GM19351 (cell line): ENCODE measurements around the gene TM4SF4.

ENCODE experiments used
- ATAC-seq: cut with Tn5 transposase; IDR thresholded peaks from one replicate; pipeline ENCODE4 v1.9.1; 2021; ENCODE audit warnings: mild to moderate bottlenecking, moderate library complexity; ENCODE audit not compliant: unreplicated experiment

Gene TM4SF4

GRCh38 chr3:149454746-149455145 is 19.8 kb upstream of the TM4SF4 start:
- no peak for ATAC-seq

DNA sequence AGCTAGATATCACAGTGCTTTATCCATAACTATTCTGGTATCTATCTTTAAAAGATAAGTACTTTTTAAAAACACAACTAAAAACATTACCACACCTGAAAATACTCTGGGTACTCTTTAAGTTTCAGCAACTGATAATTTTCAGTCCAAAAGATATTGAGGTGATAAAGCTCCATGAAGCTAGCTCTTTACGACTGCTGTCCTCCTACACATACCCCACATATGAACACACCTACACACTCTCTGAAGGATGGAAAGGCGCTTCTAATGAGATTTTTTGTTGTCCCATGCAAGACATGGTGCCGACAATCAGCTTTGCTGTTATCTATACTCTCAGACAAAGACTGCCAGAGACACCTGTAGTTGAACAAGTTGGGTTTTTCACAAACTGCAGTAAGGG is 19.1 kb upstream of the TM4SF4 start:
- no peak for ATAC-seq

DNA sequence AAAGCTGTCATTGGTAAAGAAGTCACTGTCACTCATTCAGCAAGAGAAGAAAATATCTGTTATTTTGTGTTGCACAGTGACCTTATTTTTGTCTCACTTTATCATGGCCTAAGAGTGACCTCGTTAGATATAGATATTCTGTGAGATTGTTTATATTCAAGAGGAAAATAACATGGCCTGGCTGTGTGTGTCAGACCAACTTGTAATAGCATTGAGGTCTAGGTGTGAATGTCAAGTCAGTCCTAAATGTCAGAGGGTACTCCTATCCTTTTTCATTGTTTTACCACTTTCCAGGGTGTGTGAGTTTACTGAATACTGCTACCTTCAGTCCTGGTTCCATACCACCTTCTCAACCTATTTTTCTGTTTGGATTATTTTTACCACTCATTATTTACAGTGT is 18.5 kb upstream of the TM4SF4 start:
- ATAC-seq = no peak

GRCh38 chr3:149459491-149460059 is 14.9 kb upstream of the TM4SF4 start:
- no peak for ATAC-seq

DNA sequence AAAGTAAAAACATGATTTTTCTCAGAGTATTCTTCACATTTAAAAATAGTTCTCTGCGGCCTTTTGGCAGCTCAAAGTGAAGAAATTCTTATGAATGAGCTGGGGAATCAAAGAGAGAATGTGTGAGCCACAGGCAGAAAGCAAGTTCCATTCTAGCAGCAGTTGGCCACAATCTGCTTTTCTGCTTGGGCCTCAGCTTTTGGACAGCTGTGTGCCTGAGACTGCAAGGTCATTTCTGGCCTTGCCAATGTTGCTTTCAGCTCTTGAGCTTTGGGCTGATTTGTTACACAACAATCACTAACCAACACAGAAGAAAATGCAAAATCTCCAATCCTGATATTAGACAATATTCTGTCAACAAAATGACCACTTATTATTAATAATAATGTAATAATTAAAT is 14.4 kb upstream of the TM4SF4 start:
- no peak for ATAC-seq

GRCh38 chr3:149462051-149462450 is 12.4 kb upstream of the TM4SF4 start:
- no peak for ATAC-seq

DNA sequence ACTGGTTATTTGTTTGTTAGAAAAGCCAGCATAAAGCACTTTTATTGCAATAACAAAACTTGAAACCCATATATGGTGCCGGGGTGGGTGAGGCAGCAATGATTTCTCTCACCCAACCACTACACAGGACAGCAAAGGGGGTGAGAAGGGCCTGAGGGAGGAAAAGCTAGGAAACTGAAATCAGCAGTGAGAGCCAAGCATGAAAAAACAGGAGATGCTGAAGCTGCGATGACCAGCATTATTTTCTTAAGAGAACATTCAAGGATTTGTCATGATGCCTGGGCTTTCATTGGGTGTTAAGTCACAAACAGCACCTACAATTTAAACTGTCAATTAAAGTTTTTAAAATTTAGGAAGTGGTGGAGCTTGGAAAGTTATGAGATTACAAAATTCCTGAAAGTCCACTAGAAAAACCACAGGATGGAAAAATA is 11.9 kb upstream of the TM4SF4 start:
- no peak for ATAC-seq

- no peak for ATAC-seq
These were observed 10.6 kb upstream of the TM4SF4 start for GRCh38 chr3:149463921-149464320.

GRCh38 chr3:149464542-149465328 is 9.8 kb upstream of the TM4SF4 start:
- ATAC-seq = no peak

DNA sequence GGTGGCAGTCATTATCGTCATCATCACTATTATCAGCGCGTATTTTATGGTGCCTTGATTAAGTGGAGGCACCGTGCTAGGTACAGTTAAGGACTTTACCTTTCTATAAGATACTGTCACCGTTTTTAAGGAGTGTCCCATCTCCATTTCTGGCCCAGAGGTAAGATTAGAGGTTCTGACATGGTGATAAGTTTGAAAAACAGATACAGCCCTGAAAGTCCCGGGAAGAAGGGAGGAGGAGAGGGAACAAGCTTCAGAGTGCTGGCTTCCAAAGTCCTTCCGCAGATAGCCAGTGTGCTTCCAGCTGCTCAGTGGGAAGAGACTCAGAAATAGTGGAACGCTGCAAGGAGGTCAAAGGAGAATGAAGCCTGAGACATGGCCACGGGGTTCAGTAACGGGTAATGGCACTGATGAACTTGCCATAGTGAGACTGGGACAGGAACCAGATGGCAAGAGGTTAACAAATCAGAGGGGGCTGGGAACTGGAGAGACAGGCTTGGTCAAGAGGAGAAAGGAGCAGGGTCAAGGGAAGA is 9.1 kb upstream of the TM4SF4 start:
- no peak for ATAC-seq

DNA sequence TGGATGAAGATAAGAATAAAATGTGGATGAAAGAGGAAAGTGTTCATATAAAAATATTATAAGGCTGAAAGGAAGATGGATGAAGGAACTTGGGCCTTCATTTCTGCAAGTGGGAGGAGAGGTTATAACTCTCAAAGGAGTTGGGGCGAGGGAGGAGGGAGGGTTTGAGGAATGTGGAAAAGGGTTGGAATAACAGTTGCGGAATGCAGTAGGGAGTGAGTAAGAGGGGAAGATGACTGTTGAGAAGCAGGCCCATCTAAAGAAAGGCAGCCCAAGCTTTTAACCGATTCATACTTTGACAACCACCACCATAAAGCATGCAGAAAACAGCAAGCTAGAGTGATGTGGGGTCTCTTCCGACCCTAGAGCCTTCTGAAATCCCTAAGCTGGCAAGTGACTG is 8.3 kb upstream of the TM4SF4 start:
- ATAC-seq = no peak

GRCh38 chr3:149468504-149469212 is 5.8 kb upstream of the TM4SF4 start:
- peak; percentile 93 for ATAC-seq

DNA sequence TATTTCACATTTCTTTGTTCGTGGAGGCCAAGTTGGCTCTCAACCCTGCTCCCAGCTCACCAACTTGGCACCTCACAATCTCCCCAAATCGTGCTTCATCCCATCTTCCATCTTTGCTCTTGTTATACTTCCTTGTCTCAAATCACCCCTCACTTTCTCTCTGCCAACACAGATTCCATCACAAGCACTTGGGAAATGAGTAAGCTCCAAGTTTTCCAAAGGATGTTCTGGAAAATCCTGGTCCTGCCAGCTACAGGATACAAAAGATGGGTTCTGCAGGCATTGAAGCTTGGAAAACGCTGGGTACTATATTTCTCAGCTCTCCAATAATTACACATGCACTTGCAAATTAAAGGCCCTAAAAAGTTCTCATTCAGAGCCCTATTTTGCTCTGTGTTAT is 4.1 kb upstream of the TM4SF4 start:
- ATAC-seq = no peak

DNA sequence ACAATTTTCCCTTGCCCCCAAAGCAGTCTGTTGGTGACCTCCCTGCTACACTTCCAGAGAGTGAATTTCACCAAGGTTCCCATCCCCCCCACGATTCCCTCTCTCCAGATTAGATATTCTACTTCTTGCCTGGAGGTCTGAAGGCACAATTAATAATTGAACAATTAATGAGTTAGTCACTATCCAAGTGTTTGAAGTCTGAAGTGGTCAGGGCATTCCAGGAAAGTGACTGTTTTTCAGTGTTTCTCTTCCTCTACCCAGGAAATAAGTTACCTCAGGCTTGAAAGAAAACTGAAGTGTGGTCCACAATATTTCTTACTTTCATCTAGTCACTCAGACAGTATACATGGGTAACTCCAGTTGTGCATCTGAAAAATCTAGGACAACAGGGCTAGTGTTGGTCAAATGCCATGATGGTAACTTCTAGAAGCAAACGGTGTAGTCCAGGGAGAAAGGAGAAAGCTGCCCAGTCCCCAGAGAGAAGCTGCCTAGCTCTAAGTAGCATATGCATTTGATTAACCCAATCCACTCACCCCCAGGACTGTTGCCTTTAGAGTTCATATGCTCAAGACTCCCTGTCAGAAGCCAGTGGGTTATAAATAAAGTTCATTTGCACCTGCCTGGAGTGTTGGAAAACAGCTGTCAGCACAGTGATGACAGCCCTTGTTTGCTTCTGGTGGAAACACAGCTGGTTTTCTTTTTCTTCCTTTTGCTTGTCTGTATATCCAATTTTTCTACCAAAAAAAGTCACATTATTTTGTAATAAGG is 2.3 kb upstream of the TM4SF4 start:
- no peak for ATAC-seq

DNA sequence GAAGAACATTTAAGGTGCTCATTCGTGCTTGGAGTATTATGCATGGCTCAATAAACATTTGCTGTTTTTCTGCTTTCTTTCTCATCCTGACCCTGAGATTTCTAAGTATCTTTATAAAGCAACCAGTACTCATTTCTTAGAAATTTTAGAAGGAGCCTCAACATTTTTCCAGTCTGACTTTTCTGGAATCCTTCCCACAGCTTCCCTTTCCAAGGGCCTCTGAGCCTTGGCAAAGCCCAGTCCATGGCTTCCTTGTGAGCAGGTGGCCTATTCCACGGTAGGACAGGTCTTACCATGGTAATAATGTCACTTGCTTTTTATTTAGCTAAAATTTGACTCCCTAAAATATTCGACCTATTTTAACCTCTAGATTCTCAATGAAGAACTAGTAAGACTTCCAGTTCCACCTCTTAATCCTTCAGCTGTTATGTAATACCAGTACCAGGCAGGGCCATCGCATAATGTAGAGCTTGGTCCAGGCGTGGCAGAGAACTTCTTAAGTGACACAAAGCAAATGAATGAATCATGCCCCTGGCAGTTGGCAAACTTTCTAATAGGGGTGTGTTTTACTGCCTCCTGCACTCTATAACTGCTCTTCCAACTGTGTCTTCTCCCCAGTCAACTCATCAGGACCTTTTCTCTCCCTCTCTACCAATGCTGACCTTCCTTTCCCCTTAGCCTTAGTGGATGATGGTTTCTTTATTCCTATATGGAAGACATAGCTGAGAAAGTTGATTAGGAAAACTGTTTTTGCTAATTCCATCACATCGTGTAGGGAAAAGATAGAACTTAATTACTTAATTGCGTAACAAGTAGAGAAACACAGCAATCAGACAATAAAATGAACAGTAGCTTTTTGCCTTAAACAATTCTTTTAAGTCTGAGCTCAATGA is 894 bp upstream of the TM4SF4 start:
- ATAC-seq = no peak

DNA sequence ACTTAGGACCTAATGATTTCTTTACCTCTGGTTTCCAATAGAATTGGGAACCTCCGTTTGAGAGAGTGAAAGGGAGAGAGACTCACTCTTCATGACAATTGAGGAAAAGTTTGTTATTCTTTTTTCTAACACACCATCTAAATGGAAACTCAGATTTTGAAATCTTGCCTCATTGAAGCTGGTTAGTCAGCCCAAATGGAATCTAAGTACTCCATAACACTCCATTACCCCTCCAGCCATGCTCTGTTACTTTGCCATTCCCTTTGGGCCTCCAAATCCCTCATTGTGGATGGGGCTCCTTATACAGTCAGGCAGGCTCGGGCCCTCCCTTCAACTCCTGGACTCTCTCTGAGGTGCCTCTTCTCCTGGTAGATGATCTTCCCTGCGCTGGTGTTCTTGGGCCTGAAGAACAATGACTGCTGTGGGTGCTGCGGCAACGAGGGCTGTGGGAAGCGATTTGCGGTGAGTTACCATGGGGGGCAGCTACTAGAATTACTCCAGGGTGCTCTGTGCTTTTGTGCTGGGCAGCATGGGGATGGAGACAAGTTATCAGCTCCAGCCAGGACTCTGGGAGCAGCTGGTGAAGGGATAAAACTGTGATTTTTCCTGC is 1.1 kb downstream of the TM4SF4 start:
- no peak for ATAC-seq

DNA sequence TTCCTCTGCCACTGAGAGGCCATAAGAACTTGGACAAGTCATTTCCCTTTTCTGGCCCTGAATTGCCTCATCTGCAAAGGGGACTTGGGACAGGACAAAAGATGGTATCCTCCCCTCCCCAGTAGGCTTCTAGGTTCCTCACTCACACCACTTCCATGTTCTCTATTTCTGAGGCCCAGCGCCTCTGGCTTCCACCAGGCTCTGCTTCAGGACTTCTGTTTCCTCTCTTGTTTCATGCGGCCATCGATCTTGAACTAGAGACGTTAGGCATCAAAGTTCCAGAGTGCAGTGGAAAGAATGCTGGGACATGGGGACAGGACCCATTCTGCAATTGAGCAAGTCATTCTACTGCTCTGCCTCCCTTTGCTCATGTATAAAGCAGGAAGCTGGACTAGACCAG is 1.7 kb downstream of the TM4SF4 start:
- no peak for ATAC-seq

GRCh38 chr3:149479621-149480325 is 5.3 kb downstream of the TM4SF4 start:
- no peak for ATAC-seq
